Nephron (organoid): Measurements from ENCODE around the gene SEMA4B.

Source experiments
- H3K27ac Mint-ChIP-seq, 3 experiments: 2 replicates each; pipeline ENCODE4 v1.8.0; 2020; ENCODE audit warnings: mixed read lengths in 3 of 3, mild to moderate bottlenecking in 2 of 3, moderate library complexity in 1 of 3
- H3K27me3 Mint-ChIP-seq: 2 replicates; pipeline ENCODE4 v1.8.0; 2021; ENCODE audit warnings: low read depth, mild to moderate bottlenecking, moderate library complexity, mixed read lengths
- H3K36me3 Mint-ChIP-seq: 2 replicates; pipeline ENCODE4 v1.8.0; 2020; ENCODE audit warnings: low read depth, mixed read lengths
- H3K4me1 Mint-ChIP-seq: 2 replicates; pipeline ENCODE4 v1.8.0; 2020; ENCODE audit warnings: mixed read lengths
- H3K4me3 Mint-ChIP-seq, 3 experiments: 2 replicates each; pipeline ENCODE4 v1.8.0; 2020; ENCODE audit warnings: mild to moderate bottlenecking in 3 of 3, mixed read lengths in 3 of 3, moderate library complexity in 2 of 3
- H3K9me3 Mint-ChIP-seq: 2 replicates; pipeline ENCODE4 v1.8.0; 2020; ENCODE audit warnings: mixed read lengths
- TF ChIP-seq, protein P1 (sequence below), 3 experiments: fragments of 200-600 bp; sonication (generic); IDR thresholded peaks; one replicate each; pipeline ENCODE4 v1.5.0; 2021; ENCODE audit warnings: antibody characterized with exemption in 3 of 3; ENCODE audit not compliant: unreplicated experiment in 3 of 3

Gene SEMA4B

DNA sequence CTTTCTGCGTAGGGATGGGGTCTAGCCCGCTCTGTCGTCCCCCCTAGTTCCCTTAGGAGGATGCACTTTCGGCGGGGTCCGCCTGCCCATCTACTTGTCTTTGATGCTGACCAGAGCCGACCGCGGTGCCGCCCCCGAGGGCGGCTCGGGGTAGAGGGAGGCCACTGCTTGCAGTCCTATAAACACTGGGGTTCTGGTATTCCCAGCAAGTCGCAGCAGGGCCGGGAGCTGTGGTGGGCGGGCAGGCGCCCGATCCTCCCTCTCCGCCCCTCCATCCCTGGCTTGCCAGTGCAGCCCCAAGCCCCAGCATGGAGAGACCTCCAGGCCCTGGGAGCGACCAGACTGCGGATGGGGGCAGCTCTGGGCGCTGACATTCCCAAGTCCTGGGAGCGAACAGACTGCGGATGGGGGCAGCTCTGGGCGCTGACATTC lies 830 bp downstream of the SEMA4B start:
- no peaks in the 10 kb centered on the region for H3K9me3 Mint-ChIP-seq
- peak overlapping the region in 1 of 3 experiments; percentile 51 for H3K27ac Mint-ChIP-seq
- H3K4me3 Mint-ChIP-seq, result peak overlapping the region; percentile 91 to 94 (median 93)
- H3K4me1 Mint-ChIP-seq, result peaks cover 18% of the 10 kb centered on the region
- no peaks in the 10 kb centered on the region for H3K27me3 Mint-ChIP-seq
- H3K36me3 Mint-ChIP-seq, result no peaks in the 10 kb centered on the region
- TF ChIP-seq, protein P1, sequence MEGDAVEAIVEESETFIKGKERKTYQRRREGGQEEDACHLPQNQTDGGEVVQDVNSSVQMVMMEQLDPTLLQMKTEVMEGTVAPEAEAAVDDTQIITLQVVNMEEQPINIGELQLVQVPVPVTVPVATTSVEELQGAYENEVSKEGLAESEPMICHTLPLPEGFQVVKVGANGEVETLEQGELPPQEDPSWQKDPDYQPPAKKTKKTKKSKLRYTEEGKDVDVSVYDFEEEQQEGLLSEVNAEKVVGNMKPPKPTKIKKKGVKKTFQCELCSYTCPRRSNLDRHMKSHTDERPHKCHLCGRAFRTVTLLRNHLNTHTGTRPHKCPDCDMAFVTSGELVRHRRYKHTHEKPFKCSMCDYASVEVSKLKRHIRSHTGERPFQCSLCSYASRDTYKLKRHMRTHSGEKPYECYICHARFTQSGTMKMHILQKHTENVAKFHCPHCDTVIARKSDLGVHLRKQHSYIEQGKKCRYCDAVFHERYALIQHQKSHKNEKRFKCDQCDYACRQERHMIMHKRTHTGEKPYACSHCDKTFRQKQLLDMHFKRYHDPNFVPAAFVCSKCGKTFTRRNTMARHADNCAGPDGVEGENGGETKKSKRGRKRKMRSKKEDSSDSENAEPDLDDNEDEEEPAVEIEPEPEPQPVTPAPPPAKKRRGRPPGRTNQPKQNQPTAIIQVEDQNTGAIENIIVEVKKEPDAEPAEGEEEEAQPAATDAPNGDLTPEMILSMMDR (IDR thresholded peaks at IDR 0.05; ENCODE audit: unreplicated experiment in 3 of 3), result no peak

DNA sequence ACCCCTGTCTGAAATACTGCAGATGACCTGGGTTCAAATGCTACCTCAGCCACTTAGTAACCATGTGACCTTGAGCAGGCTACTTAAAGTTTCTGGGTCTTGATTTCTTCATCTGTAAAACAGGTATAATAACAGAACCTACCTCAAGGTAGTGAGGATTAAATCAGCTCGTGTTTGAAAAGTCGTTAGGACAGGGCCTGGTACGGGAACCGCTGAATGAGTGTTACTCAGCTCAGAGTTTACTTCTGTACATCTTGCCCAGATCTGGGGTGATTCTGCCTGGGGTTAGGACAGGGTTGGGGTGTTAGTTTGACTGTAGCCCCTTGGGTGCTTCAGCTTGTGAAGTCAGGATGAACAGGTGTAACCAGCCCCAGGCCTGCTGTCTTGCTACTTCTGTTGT lies 1.8 kb downstream of the SEMA4B start:
- TF ChIP-seq, protein P1 (IDR thresholded peaks at IDR 0.05; ENCODE audit: unreplicated experiment in 3 of 3), result no peak
- no peaks in the 10 kb centered on the region for H3K9me3 Mint-ChIP-seq
- H3K27ac Mint-ChIP-seq, result peak overlapping the region in 1 of 3 experiments; percentile 64
- H3K27me3 Mint-ChIP-seq, result no peaks in the 10 kb centered on the region
- H3K36me3 Mint-ChIP-seq, result no peaks in the 10 kb centered on the region
- peak overlapping the region; percentile 91 to 94 (median 93) for H3K4me3 Mint-ChIP-seq
- H3K4me1 Mint-ChIP-seq, result peaks cover 18% of the 10 kb centered on the region

DNA sequence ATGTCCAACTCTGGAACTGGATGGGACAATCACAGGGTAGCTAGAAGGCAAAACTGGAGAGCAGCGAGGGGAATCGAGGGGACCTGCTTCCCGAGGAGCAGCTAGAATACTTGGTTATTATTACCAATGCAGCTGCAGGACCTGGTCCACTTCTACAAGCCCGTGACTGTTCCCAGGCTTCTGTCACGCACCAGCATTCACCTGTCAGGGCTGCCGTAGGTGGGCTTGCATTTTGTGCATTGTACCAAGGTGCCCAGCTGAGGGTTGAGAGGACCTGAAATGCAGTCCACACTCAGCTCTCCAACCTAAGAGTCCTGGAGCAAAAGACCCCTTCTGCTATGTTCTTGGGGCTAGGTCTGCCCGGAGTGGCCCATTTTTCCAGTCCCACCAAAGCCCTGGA lies 2.3 kb downstream of the SEMA4B start:
- Mint-ChIP-seq H3K27me3 (no peaks in the 10 kb centered on the region), H3K4me1 (peaks cover 18% of the 10 kb centered on the region), H3K27ac (no peak overlapping the region), H3K4me3 (peak overlapping the region; percentile 91 to 94 (median 93)), H3K9me3 (no peaks in the 10 kb centered on the region), H3K36me3 (no peaks in the 10 kb centered on the region)
- TF ChIP-seq, protein P1 (IDR thresholded peaks at IDR 0.05; ENCODE audit: unreplicated experiment in 3 of 3), result no peak

DNA sequence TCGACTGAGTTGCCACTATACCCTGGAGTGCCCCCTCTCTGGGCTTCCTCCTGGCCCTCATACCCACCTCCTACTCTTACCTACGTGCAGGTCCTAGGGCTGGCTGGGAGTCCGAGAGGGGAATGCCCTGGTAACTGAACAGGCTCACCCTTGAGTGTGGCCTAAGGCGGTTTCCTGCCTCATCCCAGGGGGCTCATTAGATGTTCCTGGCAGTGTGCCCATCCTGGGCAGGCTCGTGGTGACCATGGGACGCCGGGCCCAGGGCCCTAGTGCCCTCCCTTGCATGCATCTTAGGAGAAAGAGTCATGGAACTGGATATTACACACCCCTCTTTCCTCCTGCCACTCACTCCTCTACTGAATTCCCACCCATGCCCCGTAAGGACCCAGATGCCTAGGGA lies 2.8 kb downstream of the SEMA4B start:
- TF ChIP-seq, protein P1 (IDR thresholded peaks at IDR 0.05; ENCODE audit: unreplicated experiment in 3 of 3), result no peak
- Mint-ChIP-seq H3K27ac (no peak overlapping the region), H3K36me3 (peaks cover 4% of the 10 kb centered on the region), H3K9me3 (no peaks in the 10 kb centered on the region), H3K27me3 (no peaks in the 10 kb centered on the region), H3K4me1 (peaks cover 18% of the 10 kb centered on the region), H3K4me3 (peak overlapping the region; percentile 44 to 49 (median 45))

DNA sequence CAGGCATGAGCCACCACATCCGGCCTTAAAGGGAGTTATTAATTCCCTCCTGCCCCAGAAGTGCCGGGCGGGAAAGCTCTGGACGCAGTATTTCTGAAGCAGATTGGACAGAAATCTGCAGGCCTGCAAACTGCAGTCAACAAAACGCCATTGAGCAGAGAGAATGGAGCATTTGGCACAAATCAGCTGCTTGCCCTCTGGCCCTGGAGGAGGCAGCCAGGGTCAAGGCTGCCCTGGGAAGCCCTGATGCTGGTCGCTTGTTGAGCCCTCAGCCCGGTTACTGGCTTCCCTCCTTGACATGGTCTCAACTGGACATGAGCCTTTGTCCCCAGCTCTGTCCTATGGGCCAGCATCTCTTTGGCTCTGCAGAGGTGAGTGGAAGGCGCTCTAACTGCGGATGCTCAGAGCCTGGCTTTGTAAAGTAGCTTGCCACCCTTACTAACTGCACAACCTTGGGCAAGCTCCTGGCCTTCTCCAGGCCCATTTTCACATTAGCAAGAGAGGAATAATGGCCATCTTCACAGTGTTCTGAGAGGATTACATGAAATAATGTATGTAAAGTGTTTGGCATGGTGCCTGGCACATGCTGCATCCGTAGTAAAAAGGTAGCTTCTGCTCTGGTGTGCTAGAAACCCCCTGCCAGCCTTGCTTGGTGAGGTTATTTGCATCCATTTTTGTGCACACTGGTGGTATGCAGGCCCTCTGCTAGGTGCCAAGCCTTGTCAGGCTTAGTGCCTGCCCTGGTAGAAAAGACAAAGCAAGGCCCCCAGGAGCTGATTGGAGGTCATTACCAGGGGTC lies 4.1 kb downstream of the SEMA4B start:
- H3K36me3 Mint-ChIP-seq, result peaks cover 10% of the 10 kb centered on the region
- TF ChIP-seq, protein P1 (IDR thresholded peaks at IDR 0.05; ENCODE audit: unreplicated experiment in 3 of 3), result no peak
- no peaks in the 10 kb centered on the region for H3K9me3 Mint-ChIP-seq
- H3K4me3 Mint-ChIP-seq, result no peak overlapping the region
- peaks cover 13% of the 10 kb centered on the region for H3K4me1 Mint-ChIP-seq
- H3K27me3 Mint-ChIP-seq, result no peaks in the 10 kb centered on the region
- H3K27ac Mint-ChIP-seq, result no peak overlapping the region

DNA sequence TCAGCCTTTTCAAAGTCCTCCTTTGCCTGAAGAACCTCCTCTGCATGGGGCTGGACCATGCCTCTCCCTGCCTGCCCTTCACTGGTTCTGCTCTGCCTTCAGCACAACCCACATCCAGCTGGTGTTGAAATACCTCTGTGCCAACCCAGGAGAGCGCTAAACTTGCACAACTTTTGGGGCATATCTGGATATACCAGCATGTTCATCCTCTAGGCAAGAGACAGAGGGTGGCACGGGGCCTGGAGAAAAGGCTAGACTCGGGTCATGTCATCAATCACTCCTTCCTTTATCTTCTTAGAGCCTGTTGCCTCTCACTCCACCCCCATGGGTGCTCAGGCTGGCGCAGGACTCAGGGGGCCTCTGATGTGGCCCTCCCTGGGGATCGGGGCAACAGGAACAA lies 4.8 kb downstream of the SEMA4B start:
- no peak overlapping the region for H3K27ac Mint-ChIP-seq
- no peaks in the 10 kb centered on the region for H3K9me3 Mint-ChIP-seq
- no peaks in the 10 kb centered on the region for H3K27me3 Mint-ChIP-seq
- no peak overlapping the region for H3K4me3 Mint-ChIP-seq
- peaks cover 15% of the 10 kb centered on the region for H3K36me3 Mint-ChIP-seq
- TF ChIP-seq, protein P1 (IDR thresholded peaks at IDR 0.05; ENCODE audit: unreplicated experiment in 3 of 3), result no peak
- H3K4me1 Mint-ChIP-seq, result peaks cover 12% of the 10 kb centered on the region
